Pancreas (tissue), 10 donors: ENCODE data around the gene IFI27. TPM values are rescaled to one million over a fixed set of nuclear protein-coding genes. Genes with fewer than 3 reads are reported as not detected.

ENCODE experiments used
- ATAC-seq, 4 donors: fragments of 200-7000 bp; cut with Tn5 transposase; one replicate each; pipeline versions ENCODE4 v1.8.0 to v1.9.1; 2020; ENCODE audit warnings: mild to moderate bottlenecking in 4 of 4, moderate library complexity in 4 of 4
- DNase-seq, 6 donors: peaks; one replicate each; pipeline ENCODE4 v3.0.0-alpha.2; 2020
- FAIRE-seq: peaks from 2 replicates; lab custom pipeline; 2012; peaks lifted over from hg19 to GRCh38; lab: Jason Lieb, UNC
- H3K27ac ChIP-seq, 4 donors: fragments of 200-600 bp; sonication (generic); 1 replicate in 3 of 4; 2 replicates in 1 of 4; pipeline versions ENCODE4 v1.5.0 to v1.8.0; 2020
- H3K27me3 ChIP-seq, 4 donors: fragments of 200-600 bp; one replicate each; pipeline ENCODE4 v1.8.0; 2021
- H3K36me3 ChIP-seq, 3 donors: fragments of 200-600 bp; sonication (generic) in 1 of 3; one replicate each; pipeline versions ENCODE4 v1.5.0 to v1.8.0; 2020 to 2021
- H3K4me1 ChIP-seq, 3 donors: fragments of 200-600 bp; one replicate each; pipeline ENCODE4 v1.8.0; 2021
- H3K4me3 ChIP-seq, 4 donors: fragments of 200-600 bp; sonication (generic) in 2 of 4; one replicate each; pipeline versions ENCODE4 v1.5.0 to v1.8.0; 2020 to 2021
- H3K9me3 ChIP-seq, 4 donors: fragments of 200-600 bp; one replicate each; pipeline ENCODE4 v1.8.0; 2021
- WGBS, 2 donors: extraction: QIAGEN DNeasy Blood & Tissue Kit; methylation state at CpG; one replicate each; pipeline ENCODE4 v1.1.7; 2013; 5-methylcytosine and 5-hydroxymethylcytosine counted together
- intact Hi-C, 3 donors: fragments of 100-400 bp; cut with DNase I; formaldehyde crosslinking; loops; one replicate each; pipeline versions ENCODE4 v1.11.1 to v1.14.2; 2022
- polyA plus RNA-seq, 2 donors: library from polyadenylated mRNA; stranded (reverse); fragments of 200-250 nt; gene quantifications; one replicate each; pipeline ENCODE4 v1.2.3, GENCODE V29; 2013
- total RNA-seq, 6 donors: library from RNA; stranded (reverse); fragmentation: NEBNext Ultra II Directional in 4 of 6; extraction: Animal tissue kit (Norgen Biotek cat#: 25700) in 4 of 6; gene quantifications; one replicate each; pipeline versions ENCODE4 v1.2.1 to v1.2.4, GENCODE V29; 2021 to 2023
- TF ChIP-seq, protein P1 (sequence below), 4 donors: fragments of 200-600 bp; sonication (generic) in 3 of 4; IDR thresholded peaks; one replicate each; pipeline versions ENCODE4 v1.5.0 to v1.8.0; 2021; ENCODE audit warnings: antibody characterized with exemption in 4 of 4
- donor health status: healthy with polysubstance abuse.
- donor health status: DM: no; HTN: no; CAD: no; lungs with moderate emphysema.
- donor health status: DM: no; HTN: no; CAD: no.
- donor health status: control.
- donor health status: control.
- donor health status: Bipolar disorder and iron deficiency.
- donor health status: DM: yes; HTN: yes; CAD: no.
- donor health status: DM: no; HTN: no; CAD: no.
- donor health status: DM: no; HTN: no; CAD: no.
- donor health status: DM: yes; HTN: yes; CAD: no.

IFI27 gene
- total and polyA plus RNA-seq, 8 donors = 8.1 to 78.9 (median 15.1) TPM

GRCh38 chr14:94126800-94127199, 16.3 kb downstream of the IFI27 start:
- WGBS, 2 donors = 73% methylated on average over 5 of the region's 5 CpGs
- Histone ChIP-seq H3K36me3 (no peaks in the 10 kb centered on the region), H3K9me3 (no peaks in the 10 kb centered on the region), H3K4me1 (no peaks in the 10 kb centered on the region), H3K4me3 (no peak overlapping the region), H3K27ac (no peak overlapping the region), H3K27me3 (peaks cover 0 to 4% (median 0%) of the 10 kb centered on the region in 4 donors)
- TF ChIP-seq, protein P1, sequence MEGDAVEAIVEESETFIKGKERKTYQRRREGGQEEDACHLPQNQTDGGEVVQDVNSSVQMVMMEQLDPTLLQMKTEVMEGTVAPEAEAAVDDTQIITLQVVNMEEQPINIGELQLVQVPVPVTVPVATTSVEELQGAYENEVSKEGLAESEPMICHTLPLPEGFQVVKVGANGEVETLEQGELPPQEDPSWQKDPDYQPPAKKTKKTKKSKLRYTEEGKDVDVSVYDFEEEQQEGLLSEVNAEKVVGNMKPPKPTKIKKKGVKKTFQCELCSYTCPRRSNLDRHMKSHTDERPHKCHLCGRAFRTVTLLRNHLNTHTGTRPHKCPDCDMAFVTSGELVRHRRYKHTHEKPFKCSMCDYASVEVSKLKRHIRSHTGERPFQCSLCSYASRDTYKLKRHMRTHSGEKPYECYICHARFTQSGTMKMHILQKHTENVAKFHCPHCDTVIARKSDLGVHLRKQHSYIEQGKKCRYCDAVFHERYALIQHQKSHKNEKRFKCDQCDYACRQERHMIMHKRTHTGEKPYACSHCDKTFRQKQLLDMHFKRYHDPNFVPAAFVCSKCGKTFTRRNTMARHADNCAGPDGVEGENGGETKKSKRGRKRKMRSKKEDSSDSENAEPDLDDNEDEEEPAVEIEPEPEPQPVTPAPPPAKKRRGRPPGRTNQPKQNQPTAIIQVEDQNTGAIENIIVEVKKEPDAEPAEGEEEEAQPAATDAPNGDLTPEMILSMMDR (IDR thresholded peaks at IDR 0.05) = no peak
- intact Hi-C loops = no loop called here
- DNase-seq = no peak
- no peak for FAIRE-seq
- no peak for ATAC-seq

DNA sequence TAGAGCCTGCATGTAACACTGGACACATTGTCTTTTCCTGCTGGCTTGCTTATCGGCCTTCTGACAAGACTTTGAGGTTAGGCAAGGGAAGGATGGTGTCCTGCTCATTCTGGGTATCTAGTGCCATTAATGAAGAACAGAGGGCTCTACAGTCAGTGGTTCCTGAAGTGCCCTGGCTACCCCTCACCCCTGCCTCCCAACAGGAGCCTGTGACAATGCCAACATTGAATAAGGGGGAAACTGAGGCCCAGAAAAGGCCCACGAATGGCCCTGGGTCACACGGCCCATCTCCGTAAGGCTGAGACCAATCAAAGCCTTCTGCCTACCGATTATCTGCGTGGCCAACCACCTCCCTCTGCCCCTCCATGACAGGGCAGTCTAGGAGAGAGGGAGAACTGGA, 16.8 kb downstream of the IFI27 start:
- Histone ChIP-seq H3K36me3 (no peaks in the 10 kb centered on the region), H3K27ac (no peak overlapping the region), H3K4me1 (no peaks in the 10 kb centered on the region), H3K27me3 (peaks cover 0 to 4% (median 0%) of the 10 kb centered on the region in 4 donors), H3K9me3 (no peaks in the 10 kb centered on the region), H3K4me3 (no peak overlapping the region)
- intact Hi-C loops = no loop called here
- TF ChIP-seq, protein P1 (IDR thresholded peaks at IDR 0.05) = no peak
- WGBS, 2 donors = 79 to 84% methylated on average over 6 of the region's 6 CpGs
- DNase-seq = peak in 1 of 6 donors; percentile 27
- no peak for ATAC-seq
- no peak for FAIRE-seq

DNA sequence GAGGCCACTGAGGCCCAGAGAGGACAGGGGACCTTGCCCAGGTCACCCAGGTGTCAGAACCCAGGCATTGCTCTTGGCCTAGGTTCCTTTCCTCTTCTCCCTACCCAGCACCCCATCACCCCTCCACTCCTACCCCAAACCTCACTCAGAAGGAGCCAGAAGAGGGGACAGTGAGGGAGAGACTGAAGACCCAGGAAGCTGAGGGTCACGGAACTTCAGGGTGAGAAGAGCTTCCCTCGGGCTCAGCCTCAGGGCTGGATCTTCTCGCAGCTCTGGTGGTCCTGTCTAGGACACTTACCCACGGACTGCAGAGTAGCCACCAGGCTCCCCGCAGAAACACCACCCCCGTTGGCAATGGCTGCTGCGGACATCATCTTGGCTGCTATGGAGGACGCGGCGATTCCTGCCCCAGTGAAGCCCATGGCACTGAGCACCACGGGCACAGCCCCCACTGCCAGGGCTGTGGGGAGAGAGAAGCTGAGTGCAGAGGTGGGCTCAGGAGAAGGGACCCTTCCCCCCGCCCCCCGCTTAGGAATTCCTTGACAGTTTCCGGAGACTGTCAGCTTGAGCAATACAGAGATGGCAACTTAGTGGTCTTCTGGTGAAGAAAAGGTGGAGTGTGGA, 17.8 kb downstream of the IFI27 start:
- no peak overlapping the region for H3K27ac ChIP-seq

DNA sequence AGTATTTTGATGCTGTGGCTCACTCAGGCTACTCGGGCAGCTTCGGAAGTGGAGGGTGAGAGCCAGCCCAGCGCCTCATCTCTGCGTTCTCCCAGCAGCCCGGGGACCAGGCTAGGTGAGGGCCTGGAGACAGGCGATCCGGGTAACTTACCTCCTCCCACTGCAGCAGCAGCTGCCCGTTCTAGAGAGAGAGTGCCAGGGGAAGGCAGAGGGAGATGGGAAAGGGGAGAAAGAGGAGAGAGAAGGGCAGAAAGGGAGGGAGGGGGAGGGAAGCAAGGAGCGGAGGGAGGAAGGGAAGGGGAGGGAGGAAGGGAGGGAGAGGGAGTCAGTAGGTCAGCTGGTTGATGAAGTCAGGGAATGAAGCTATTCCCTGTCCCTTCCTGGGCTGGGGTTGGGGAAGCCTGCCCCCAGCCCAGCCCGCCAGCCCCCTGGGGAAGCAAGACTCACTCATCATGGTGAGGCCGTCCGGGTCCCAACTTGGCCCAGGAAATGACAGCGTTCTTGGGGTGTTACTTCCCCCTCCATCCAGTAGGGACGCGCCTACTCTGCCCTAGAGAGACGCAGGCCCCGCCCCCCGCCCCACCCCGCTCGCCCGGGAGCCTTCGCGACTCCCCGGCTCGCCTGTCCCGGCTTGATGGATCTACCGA, 18.7 kb downstream of the IFI27 start, which contains the start of gene IFI27L2:
Gene IFI27L2, minus strand, starts transcription at position 494 of the 647 bp plus-strand sequence. Its CDS starts 40 bp downstream, at position 454.
- TF ChIP-seq, protein P1 (IDR thresholded peaks at IDR 0.05) = peak in 2 of 4 donors; percentile 8 to 13
- peak; percentile 82 to 95 (median 92) for ATAC-seq
- FAIRE-seq = no peak
- H3K4me3 ChIP-seq = peak within 1 kb of the TSS in 3 of 4 donors; percentile 31 to 44 (median 33)
- peak within 1 kb of the TSS in 2 of 4 donors; percentile 52 to 57 for H3K27ac ChIP-seq
- H3K9me3 ChIP-seq = no peaks in the 10 kb centered on the region
- 2 to 5% methylated on average over 27 of the region's 27 CpGs for WGBS, 2 donors
- H3K27me3 ChIP-seq = peaks cover 0 to 4% (median 0%) of the 10 kb centered on the region in 4 donors
- DNase-seq = peak in 5 of 6 donors; percentile 27 to 68 (median 48)
- H3K36me3 ChIP-seq = no peaks in the 10 kb centered on the region
- intact Hi-C loops = no loop called here
- H3K4me1 ChIP-seq = no peaks in the 10 kb centered on the region

More for the DNA sequence above, 17.8 kb downstream of the IFI27 start:
- FAIRE-seq (no peak), DNase-seq (peak in 1 of 6 donors; percentile 53), ATAC-seq (no peak)
- Histone ChIP-seq H3K4me1 (no peaks in the 10 kb centered on the region), H3K4me3 (no peak overlapping the region), H3K27me3 (peaks cover 0 to 4% (median 0%) of the 10 kb centered on the region in 4 donors), H3K9me3 (no peaks in the 10 kb centered on the region), H3K36me3 (no peaks in the 10 kb centered on the region)
- 83 to 86% methylated on average over 14 of the region's 14 CpGs for WGBS, 2 donors
- TF ChIP-seq, protein P1 (IDR thresholded peaks at IDR 0.05) = no peak
- intact Hi-C loops = no loop called here
